Stimulated activated CD8-positive, alpha-beta memory T cell treated with anti-CD3 and anti-CD28 coated beads, Interleukin-4, amount 100 ng/mL, for 4 hours (primary cell): ENCODE measurements around the gene PNISR.
"Not testable (repeated sequence)": the region's sequence is repeated elsewhere in the genome, so short reads cannot be mapped to it uniquely, and the experiment has no call there.

Source experiments
- DNase-seq, 2 donors: peaks; one replicate each; pipeline ENCODE4 v3.0.0-alpha.2; 2020; ENCODE audit warnings: low read depth in 2 of 2, low spot score in 1 of 2

Gene PNISR, protein sequence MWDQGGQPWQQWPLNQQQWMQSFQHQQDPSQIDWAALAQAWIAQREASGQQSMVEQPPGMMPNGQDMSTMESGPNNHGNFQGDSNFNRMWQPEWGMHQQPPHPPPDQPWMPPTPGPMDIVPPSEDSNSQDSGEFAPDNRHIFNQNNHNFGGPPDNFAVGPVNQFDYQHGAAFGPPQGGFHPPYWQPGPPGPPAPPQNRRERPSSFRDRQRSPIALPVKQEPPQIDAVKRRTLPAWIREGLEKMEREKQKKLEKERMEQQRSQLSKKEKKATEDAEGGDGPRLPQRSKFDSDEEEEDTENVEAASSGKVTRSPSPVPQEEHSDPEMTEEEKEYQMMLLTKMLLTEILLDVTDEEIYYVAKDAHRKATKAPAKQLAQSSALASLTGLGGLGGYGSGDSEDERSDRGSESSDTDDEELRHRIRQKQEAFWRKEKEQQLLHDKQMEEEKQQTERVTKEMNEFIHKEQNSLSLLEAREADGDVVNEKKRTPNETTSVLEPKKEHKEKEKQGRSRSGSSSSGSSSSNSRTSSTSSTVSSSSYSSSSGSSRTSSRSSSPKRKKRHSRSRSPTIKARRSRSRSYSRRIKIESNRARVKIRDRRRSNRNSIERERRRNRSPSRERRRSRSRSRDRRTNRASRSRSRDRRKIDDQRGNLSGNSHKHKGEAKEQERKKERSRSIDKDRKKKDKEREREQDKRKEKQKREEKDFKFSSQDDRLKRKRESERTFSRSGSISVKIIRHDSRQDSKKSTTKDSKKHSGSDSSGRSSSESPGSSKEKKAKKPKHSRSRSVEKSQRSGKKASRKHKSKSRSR

GRCh38 chr6:99424761-99425646 is at the start of gene PNISR:
PNISR (minus strand) TSS chr6:99425308; CDS start chr6:99414659, 10,649 bp downstream.
- peak; percentile 70 to 77 for DNase-seq

GRCh38 chr6:99473730-99474129 is 48.6 kb upstream of the PNISR start:
- DNase-seq, result no peak

DNA sequence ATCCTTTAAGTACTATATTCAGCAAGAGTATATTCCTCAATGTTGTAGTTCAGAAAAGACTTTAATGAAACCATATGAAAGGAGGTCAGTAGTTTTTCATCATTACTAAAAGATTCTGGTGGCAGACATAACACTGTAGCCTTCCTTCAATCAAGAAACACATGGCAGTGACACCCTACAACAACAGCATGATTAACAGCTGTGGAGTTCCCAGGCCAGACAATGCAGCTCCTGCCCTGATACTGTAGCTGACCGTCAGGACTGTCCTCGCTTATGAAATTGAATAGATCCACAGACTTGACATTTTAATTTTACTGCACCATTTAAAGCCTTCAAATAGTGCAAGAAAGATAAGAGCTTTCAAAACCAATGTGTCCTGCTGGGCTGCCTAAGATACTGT is 46.5 kb upstream of the PNISR start:
- DNase-seq, result no peak

- no peak for DNase-seq
Measured at GRCh38 chr6:99467509-99468106, 42.5 kb upstream of the PNISR start.

- not testable (repeated sequence) for DNase-seq
Measured at GRCh38 chr6:99459133-99459532, 34.0 kb upstream of the PNISR start.

DNA sequence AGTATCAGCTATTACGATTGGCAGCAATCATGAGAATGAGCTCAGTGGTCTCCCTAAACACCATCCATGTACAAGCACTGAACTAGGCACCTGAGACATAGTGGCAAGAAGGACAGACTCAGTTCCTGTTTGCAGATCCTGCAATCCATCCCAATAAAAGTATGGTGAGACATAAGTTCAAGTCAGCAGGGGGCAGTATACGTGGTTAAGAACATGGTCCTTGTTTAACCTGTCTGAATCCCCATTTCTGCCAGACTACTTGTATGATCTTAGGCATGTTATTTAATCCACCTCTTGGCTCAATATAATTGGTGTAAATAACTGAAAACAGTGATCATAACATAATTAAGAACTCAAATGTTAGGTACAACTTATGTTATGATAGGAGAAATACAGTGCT is 33.2 kb upstream of the PNISR start:
- no peak for DNase-seq

- DNase-seq, result no peak
Measured at GRCh38 chr6:99446076-99446475, 21.0 kb upstream of the PNISR start.

GRCh38 chr6:99434702-99435530 is 9.8 kb upstream of the PNISR start:
- no peak for DNase-seq

GRCh38 chr6:99432877-99433276 is 7.8 kb upstream of the PNISR start:
- no peak for DNase-seq

DNA sequence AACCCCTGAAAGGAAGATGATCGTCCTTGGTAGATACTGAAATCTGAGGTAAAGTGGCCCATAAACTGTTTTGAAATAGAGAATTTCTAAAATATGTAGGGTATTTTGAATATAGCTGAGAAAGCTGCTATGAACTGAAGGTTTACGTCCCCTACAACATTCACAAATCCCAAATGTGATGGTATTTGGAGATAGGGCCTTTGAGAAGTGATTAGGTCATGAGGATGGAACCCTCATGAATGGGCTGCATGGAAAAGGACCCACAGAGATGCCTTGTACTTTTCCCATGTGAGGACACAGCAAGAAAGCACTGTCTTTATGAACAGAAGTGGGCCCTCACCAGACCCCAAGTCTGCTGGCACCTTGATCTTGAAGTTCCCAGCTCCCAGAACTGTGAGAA is 6.8 kb upstream of the PNISR start:
- no peak for DNase-seq

DNA sequence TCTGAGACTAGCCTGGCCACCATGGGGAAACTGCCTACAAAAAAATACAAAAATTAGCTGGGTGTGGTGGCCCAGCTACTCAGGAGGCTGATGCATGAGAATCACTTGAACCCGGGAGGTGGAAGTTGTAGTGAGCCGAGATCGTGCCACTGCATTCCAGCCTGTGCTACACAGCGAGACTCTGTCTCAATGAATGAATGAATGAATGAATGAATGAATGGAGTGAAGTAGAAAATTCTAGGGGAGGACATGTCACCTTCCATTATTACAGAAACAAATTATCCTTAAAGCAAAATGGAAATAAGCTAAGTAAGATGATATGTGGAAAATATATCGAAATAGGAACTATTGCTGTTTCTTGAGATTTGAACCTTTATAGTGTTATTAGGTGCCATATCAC is 2.9 kb upstream of the PNISR start:
- no peak for DNase-seq

DNA sequence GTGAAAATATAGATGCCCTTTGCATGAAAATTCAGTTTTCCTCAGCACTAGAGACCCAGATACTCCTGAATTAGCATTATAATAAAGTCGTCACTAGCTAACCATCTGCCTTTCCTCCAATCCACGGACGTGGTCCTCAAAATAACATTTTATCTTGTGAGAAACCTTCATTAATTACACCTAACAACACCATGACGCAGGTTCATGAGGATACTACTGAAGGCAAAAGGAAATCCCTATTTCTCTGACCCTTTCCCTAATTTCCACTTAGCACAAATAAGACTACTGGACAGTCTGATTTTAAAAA is 1.3 kb upstream of the PNISR start:
- no peak for DNase-seq

DNA sequence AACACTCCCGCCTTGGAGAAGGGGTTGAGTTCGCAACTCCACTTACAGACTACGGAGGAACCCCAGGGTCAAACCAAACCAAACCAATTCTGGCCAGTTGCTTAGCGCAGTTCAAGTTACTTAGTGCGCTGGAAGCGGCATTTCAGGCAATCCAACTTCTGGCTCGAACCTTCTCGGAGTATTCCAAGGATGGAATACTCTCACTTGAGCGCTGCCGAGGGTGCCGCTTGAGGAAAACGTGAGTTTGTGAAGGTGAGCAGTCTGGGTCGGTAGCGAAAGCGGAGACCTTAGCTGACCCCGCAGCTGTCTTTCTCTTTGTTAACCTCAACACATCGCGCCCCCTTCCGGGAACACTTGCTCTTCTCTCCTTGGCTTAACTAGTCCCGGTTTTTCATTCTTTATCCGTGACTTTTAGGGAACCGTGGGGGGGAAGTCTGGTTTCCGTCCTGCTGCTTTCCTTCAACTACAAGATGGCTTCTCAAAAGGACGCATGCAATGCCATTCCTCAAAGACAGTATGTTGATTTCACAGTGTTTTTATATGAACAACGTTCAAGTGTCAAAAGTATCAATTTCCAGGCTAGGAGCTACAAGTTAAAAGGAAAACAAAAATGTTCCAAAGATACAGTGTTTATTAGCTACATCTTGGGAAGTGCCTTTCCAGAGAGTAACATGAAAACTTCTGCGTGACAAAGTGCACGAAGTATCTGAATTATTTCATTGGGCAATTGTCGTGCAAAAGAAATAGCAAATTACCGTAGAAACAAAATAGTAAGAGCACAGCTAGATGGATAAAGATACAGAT is 741 bp upstream of the PNISR start:
- peak; percentile 19 to 23 for DNase-seq

DNA sequence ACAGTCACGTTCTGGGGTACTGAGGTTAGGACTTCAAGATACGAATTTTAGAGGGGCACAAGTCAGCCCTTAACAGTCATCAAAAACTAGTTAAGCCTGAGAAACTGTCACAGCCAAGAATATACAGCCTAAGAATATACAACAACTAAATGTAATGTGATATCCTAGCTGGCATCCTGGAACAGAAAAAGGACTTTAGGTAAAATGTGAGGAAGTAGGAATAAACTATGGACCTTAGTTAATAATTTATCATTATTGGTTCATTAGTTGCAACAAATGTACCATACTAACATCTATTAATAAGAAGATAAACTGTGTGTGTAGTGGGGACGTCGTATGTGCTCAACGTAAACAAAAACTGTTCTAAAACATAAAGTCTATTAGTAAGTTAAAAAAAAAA is 1.1 kb downstream of the PNISR start:
- no peak for DNase-seq

GRCh38 chr6:99422912-99423311 is 2.2 kb downstream of the PNISR start:
- DNase-seq, result no peak

- DNase-seq, result no peak
Measured at GRCh38 chr6:99416892-99417767, 8.0 kb downstream of the PNISR start.

GRCh38 chr6:99416226-99416625 is 8.9 kb downstream of the PNISR start:
- no peak for DNase-seq

DNA sequence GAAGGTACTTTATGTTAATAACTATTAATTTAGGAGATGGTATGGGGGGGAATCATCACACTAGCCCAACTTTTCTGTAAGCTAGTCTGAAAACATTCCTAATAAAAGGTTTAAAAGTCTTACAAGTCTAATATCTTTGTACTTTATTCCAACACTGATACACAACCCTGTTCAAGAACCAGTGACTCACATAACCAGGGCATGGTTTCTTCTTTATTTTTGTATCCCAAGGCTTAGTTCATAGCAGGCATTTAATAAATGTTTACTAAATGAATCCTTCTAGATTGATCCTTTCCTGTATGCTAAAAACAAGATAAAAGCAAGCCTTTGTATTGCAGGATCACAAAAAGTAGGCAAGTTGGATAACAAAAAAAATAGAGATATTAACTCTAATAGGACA is 9.7 kb downstream of the PNISR start:
- DNase-seq, result no peak

DNA sequence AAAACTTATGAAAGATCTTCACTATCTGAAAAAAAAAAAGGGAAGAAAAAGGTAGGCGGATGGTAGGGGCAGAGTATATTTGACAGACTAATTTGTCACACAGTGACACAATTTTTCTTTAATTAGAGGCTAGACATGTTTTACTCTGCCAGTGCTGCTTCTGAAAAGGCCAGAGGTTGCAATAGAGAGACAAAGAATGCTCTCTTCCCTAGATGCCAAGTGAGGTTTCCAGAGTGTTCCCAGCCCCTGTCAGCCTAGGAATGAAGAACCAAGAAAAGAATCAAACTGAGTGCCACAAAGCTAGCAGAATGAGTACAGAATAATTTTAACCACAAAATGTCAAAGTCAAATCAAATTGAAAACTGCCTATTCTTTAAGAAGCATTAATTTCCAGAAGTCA is 13.0 kb downstream of the PNISR start:
- no peak for DNase-seq
